ENCODE data around the gene CYP24A1. TPM values are rescaled to one million over a fixed set of nuclear protein-coding genes. Genes with fewer than 3 reads are reported as not detected.

Gene CYP24A1
- total RNA-seq, 3 donors from 2014 or later: not detected

GRCh38 chr20:54219751-54220426 lies 46.1 kb upstream of the CYP24A1 start:
- no peaks in the 10 kb centered on the region for H3K9me3 ChIP-seq
- no peaks in the 10 kb centered on the region for H3K4me1 ChIP-seq (ENCODE audit: low read depth)
- intact Hi-C loops (cut with DNase I, micrococcal nuclease): loop anchor here (10.0 kb wide), 1 partner anchor 425 kb away; no protein-coding TSS in a partner anchor
- no peak for ATAC-seq
- no peak for DNase-seq
- H3K4me3 ChIP-seq: no peak overlapping the region
- TF ChIP-seq, protein P1, sequence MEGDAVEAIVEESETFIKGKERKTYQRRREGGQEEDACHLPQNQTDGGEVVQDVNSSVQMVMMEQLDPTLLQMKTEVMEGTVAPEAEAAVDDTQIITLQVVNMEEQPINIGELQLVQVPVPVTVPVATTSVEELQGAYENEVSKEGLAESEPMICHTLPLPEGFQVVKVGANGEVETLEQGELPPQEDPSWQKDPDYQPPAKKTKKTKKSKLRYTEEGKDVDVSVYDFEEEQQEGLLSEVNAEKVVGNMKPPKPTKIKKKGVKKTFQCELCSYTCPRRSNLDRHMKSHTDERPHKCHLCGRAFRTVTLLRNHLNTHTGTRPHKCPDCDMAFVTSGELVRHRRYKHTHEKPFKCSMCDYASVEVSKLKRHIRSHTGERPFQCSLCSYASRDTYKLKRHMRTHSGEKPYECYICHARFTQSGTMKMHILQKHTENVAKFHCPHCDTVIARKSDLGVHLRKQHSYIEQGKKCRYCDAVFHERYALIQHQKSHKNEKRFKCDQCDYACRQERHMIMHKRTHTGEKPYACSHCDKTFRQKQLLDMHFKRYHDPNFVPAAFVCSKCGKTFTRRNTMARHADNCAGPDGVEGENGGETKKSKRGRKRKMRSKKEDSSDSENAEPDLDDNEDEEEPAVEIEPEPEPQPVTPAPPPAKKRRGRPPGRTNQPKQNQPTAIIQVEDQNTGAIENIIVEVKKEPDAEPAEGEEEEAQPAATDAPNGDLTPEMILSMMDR (IDR thresholded peaks at IDR 0.05): no peak
- no peaks in the 10 kb centered on the region for H3K36me3 ChIP-seq (ENCODE audit: low read depth)

DNA sequence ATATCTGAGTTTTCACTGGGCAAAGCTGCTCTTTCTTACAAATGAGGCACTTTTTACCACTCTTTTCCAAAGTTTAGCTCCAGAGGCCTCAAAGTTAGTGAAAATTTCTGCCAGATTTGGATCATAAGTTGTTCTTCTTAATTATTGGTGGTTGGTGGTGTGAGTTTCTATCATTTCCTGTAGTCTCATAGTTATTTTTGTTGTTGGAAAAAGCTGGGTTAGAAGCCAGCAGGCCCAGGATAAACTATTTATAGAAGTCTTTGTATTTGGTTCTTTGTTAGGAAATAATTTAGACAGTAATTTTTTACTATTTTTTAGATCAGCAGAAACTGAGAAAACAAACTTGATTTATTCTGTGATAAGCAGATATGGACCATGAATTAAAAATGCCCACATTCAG lies 44.7 kb upstream of the CYP24A1 start:
- intact Hi-C loops (cut with DNase I, micrococcal nuclease): no loop called here
- Histone ChIP-seq H3K9me3 (no peaks in the 10 kb centered on the region), H3K4me3 (no peak overlapping the region), H3K4me1 (ENCODE audit: low read depth) (no peaks in the 10 kb centered on the region), H3K36me3 (ENCODE audit: low read depth) (no peaks in the 10 kb centered on the region)
- TF ChIP-seq, protein P1 (IDR thresholded peaks at IDR 0.05): no peak
- DNase-seq: no peak
- ATAC-seq: no peak

DNA sequence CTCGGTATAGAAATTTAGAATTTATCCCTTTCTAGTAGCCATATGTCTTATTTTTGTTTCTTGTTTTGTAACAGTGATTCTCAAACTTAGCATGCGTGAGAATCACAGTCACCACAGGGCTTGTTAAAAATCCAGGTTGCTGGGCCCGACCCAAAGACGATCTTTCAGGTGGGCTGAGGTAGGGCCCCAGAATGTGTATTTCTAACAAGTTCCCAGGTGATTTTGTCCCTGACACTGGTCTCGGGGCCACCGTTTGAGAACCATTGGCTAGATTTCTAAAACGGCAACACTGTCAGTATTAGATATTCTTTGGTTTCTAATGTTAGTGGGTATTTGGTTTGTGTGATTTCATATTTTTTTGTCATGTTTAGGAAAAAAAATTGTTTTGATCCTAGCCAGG lies 44.0 kb upstream of the CYP24A1 start:
- TF ChIP-seq, protein P1 (IDR thresholded peaks at IDR 0.05): no peak
- Histone ChIP-seq H3K36me3 (ENCODE audit: low read depth) (no peaks in the 10 kb centered on the region), H3K4me1 (ENCODE audit: low read depth) (no peaks in the 10 kb centered on the region), H3K4me3 (no peak overlapping the region), H3K9me3 (no peaks in the 10 kb centered on the region)
- intact Hi-C loops (cut with DNase I, micrococcal nuclease): no loop called here
- no peak for DNase-seq
- ATAC-seq: no peak

GRCh38 chr20:54215157-54215789 lies 41.5 kb upstream of the CYP24A1 start:
- Histone ChIP-seq H3K36me3 (ENCODE audit: low read depth) (no peaks in the 10 kb centered on the region), H3K9me3 (no peaks in the 10 kb centered on the region), H3K4me1 (ENCODE audit: low read depth) (no peaks in the 10 kb centered on the region), H3K4me3 (no peak overlapping the region)
- ATAC-seq (no peak), DNase-seq (no peak)
- intact Hi-C loops (cut with DNase I, micrococcal nuclease): no loop called here
- TF ChIP-seq, protein P1 (IDR thresholded peaks at IDR 0.05): no peak

- H3K4me3 ChIP-seq: no peak overlapping the region
- no peaks in the 10 kb centered on the region for H3K36me3 ChIP-seq (ENCODE audit: low read depth)
- no peaks in the 10 kb centered on the region for H3K4me1 ChIP-seq (ENCODE audit: low read depth)
- intact Hi-C loops (cut with DNase I, micrococcal nuclease): no loop called here
- DNase-seq (no peak), ATAC-seq (no peak)
- H3K9me3 ChIP-seq: no peaks in the 10 kb centered on the region
- TF ChIP-seq, protein P1 (IDR thresholded peaks at IDR 0.05): no peak
Observed at GRCh38 chr20:54214566-54214965, 40.8 kb upstream of the CYP24A1 start.
